Right atrium auricular region (tissue), 2 donors: ENCODE results near the gene TENM4. TPM values are rescaled to one million over a fixed set of nuclear protein-coding genes. Genes with fewer than 3 reads are reported as not detected.

ENCODE experiments used
- DNase-seq: peaks from one replicate; pipeline ENCODE4 v3.0.0-alpha.2; 2019; ENCODE audit warnings: low spot score
- H3K27ac ChIP-seq, 2 donors: fragments of 200-600 bp; sonication (generic); 1 replicate in 1 of 2; 2 replicates in 1 of 2; pipeline ENCODE4 v1.5.1; 2016 to 2019
- H3K27me3 ChIP-seq, 2 donors: fragments of 200-600 bp; sonication (generic); one replicate each; pipeline versions ENCODE4 v1.5.1 to v1.6.0; 2017 to 2019
- H3K36me3 ChIP-seq: fragments of 200-600 bp; sonication (generic); one replicate; pipeline ENCODE4 v1.5.1; 2016
- H3K4me1 ChIP-seq, 2 donors: fragments of 200-600 bp; sonication (generic); one replicate each; pipeline versions ENCODE4 v1.5.1 to v1.6.0; 2017 to 2019
- H3K4me3 ChIP-seq, 2 donors: fragments of 200-600 bp; sonication (generic); 1 replicate in 1 of 2; 2 replicates in 1 of 2; pipeline ENCODE4 v1.5.1; 2017 to 2019; ENCODE audit warnings: mild to moderate bottlenecking in 1 of 2, moderate library complexity in 1 of 2
- H3K9me3 ChIP-seq, 2 donors: fragments of 200-600 bp; sonication (generic); one replicate each; pipeline ENCODE4 v1.5.1; 2019
- CTCF ChIP-seq, 2 donors: fragments of 200-600 bp; sonication (generic); IDR thresholded peaks; one replicate each; pipeline ENCODE4 v1.5.1; 2019; ENCODE audit warnings: antibody characterized with exemption in 2 of 2
- total RNA-seq, 2 donors: library from RNA; depleted of rRNA; stranded (reverse); fragments of >200 nt; gene quantifications; one replicate each; pipeline ENCODE4 v1.1.0, GENCODE V29; 2016

TENM4 gene
- total RNA-seq, 2 donors from 2014 or later: 0.30 to 0.98 TPM

- TF ChIP-seq CTCF (IDR thresholded peaks at IDR 0.05): no peak
- H3K4me3 ChIP-seq: no peak overlapping the region
- no peaks in the 10 kb centered on the region for H3K4me1 ChIP-seq
- H3K36me3 ChIP-seq: no peaks in the 10 kb centered on the region
- H3K9me3 ChIP-seq: no peaks in the 10 kb centered on the region
- DNase-seq: no peak
- H3K27me3 ChIP-seq: no peaks in the 10 kb centered on the region
- no peak overlapping the region for H3K27ac ChIP-seq
These were observed 321.1 kb downstream of the TENM4 start for GRCh38 chr11:79119491-79120284.

- H3K36me3 ChIP-seq: no peaks in the 10 kb centered on the region
- no peak for DNase-seq
- no peaks in the 10 kb centered on the region for H3K9me3 ChIP-seq
- no peaks in the 10 kb centered on the region for H3K27me3 ChIP-seq
- H3K4me1 ChIP-seq: no peaks in the 10 kb centered on the region
- no peak for TF ChIP-seq CTCF (IDR thresholded peaks at IDR 0.05)
- no peak overlapping the region for H3K27ac ChIP-seq
- H3K4me3 ChIP-seq: no peak overlapping the region
These were observed 323.3 kb downstream of the TENM4 start for GRCh38 chr11:79117488-79117887.

- no peak overlapping the region for H3K27ac ChIP-seq
- no peaks in the 10 kb centered on the region for H3K9me3 ChIP-seq
- H3K4me1 ChIP-seq: no peaks in the 10 kb centered on the region
- no peak for DNase-seq
- no peaks in the 10 kb centered on the region for H3K27me3 ChIP-seq
- no peak for TF ChIP-seq CTCF (IDR thresholded peaks at IDR 0.05)
- H3K36me3 ChIP-seq: no peaks in the 10 kb centered on the region
- no peak overlapping the region for H3K4me3 ChIP-seq
These were observed 324.2 kb downstream of the TENM4 start for GRCh38 chr11:79116600-79116999.

- Histone ChIP-seq H3K27me3 (no peaks in the 10 kb centered on the region), H3K9me3 (no peaks in the 10 kb centered on the region), H3K36me3 (no peaks in the 10 kb centered on the region), H3K4me3 (no peak overlapping the region), H3K27ac (no peak overlapping the region), H3K4me1 (no peaks in the 10 kb centered on the region)
- no peak for DNase-seq
- TF ChIP-seq CTCF (IDR thresholded peaks at IDR 0.05): no peak
These were observed 327.7 kb downstream of the TENM4 start for GRCh38 chr11:79113054-79113690.

GRCh38 chr11:79110796-79111195, 330.0 kb downstream of the TENM4 start:
- Histone ChIP-seq H3K27me3 (no peaks in the 10 kb centered on the region), H3K9me3 (no peaks in the 10 kb centered on the region), H3K4me3 (no peak overlapping the region), H3K36me3 (no peaks in the 10 kb centered on the region), H3K4me1 (no peaks in the 10 kb centered on the region), H3K27ac (no peak overlapping the region)
- DNase-seq: no peak
- no peak for TF ChIP-seq CTCF (IDR thresholded peaks at IDR 0.05)
